ENCODE results near the gene HELZ2.

HELZ2 gene

DNA sequence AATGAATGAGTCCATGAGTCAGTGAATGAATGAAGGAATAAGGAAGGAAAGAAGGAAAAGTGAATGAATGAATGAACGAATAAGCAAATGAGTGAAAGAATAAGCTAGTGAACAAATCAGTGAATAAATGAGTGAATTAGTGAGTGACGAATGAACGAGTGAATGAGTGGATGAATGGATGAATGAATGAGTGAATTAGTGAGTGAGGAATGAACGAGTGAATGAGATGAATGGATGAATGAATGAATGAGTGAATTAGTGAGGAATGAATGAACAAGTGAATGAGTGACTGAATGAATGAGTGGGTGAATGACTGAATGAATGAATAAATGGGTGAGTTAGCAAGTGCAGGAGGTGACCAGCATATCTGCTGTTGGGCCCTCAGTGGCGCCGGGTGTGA is 30.3 kb downstream of the HELZ2 start:
- DNase-seq (ENCODE audit: low read depth, low spot score), result no peak
- H3K4me3 ChIP-seq (ENCODE audit: low read length), result no peak overlapping the region

DNA sequence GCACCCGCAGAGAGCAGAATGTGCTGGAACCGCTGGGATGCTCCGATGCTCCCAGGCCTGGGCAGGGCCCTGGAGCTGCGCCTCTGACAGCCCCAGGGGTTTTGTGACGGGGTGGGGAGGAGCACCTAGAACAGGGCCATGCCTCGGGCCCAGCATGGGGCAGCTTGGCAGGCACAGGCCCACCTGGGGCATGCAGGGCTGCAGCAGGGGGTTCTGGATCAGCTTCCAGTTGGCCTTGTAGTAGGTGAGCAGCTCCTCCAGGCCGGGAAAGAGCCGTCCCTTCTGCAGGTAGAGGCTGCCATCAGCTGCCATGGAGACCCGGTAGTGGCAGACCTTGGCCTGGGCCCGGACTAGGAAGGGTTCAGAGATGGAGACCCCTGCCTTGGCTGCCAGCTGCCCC is 30.9 kb downstream of the HELZ2 start:
- H3K4me3 ChIP-seq (ENCODE audit: low read length), result no peak overlapping the region
- no peak for DNase-seq (ENCODE audit: low read depth, low spot score)

DNA sequence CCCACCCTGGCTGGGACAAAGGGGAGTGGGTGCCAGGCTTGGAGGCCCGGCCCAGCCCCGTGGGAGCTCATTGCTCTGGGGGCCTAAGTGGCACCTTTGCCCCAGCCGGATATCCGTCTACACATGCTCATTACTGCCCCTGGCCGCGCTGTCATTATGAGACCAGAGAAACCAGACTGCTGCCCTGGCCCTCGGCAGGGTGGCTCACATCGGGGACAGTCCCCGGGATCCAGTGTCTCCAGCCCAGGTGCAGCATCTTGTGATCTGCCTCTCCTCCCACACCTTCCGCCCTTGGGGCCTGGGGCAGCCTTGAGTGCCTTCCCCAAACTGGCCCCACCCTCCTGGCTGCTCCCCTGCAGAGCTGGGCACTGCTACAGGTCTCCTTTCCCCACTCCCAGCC is 31.3 kb downstream of the HELZ2 start:
- no peak for DNase-seq (ENCODE audit: low read depth, low spot score)
- H3K4me3 ChIP-seq (ENCODE audit: low read length), result no peak overlapping the region

DNA sequence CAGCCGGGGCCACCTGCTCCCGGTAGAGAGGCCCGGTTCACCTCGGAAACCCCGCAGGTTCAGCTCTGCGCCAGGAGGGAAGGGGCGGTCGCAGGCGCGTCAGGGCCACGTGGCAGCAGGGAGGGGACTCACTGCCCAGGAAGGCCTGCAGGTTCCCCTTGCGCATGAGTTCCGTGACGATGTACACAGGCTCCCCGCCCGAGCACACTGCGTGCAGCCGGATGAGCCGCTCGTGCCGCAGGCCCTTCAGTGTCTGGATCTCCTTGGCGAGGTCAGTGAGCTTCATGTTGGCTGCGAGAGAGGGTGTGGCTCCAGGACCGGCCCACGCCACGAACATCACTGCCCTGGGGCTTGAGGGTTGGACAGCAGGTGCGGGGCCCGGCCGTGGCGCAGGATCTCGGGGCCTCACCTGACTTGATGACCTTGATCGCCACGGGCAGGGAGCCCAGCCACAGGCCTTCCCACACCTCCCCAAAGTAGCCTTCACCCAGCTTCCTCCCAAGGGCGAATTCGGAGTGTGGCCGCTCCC is 31.9 kb downstream of the HELZ2 start:
- DNase-seq (ENCODE audit: low read depth, low spot score), result no peak
- no peak overlapping the region for H3K4me3 ChIP-seq (ENCODE audit: low read length)

DNA sequence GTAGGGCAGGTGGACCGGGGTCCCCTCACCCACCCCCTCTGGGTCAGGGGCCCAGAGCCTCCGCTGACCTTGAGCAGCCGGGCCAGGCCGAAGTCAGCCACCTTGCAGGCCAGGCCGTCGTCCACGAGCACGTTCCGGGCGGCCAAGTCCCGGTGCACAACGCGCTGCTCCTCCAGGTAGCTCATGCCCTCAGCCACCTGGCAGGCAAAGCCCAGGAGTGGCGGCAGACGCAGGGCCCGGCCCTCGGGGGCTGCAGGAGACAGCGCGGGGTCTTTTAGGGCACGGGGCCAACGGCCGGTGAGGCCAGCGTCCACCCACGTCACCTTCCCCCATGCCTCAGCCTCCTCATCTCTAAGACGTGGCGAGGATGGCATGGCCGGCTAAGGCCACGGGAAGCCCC is 32.7 kb downstream of the HELZ2 start:
- no peak overlapping the region for H3K4me3 ChIP-seq (ENCODE audit: low read length)
- DNase-seq (ENCODE audit: low read depth, low spot score), result no peak

DNA sequence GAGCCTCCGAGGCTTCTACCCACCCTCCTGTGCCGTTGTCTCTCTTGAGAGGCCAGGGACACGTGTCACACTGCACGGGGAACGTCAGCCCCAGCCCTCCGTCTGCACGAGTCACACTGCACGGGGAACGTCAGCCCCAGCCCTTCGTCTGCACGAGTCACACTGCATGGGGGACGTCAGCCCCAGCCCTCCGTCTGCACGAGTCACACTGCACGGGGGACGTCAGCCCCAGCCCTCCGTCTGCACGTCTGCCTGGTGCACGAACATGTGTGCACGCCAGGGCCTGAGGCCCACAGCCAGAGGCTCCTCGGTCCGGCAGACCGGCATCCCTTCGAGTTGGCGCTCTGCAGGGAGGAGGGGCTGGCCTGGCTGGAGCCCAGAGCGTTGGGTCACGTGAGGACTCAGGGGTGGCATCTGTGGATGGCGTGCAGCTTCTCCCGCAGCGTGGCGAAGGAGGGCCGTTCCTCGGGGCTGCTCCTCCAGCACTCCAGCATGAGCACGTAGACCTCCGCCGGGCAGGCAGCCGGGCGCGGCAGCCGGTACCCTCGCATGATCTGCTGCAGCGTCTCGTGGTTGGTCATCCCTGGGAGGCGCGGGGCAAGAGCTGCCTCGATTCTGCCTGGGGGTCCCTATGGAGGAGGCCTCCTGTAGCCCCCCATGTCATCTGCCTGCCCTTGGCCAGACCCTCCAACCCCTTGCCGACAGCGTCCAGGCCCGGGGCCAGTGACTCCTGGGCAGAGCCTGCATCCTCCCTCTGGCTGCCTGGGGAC is 33.4 kb downstream of the HELZ2 start:
- no peak for DNase-seq (ENCODE audit: low read depth, low spot score)
- H3K4me3 ChIP-seq (ENCODE audit: low read length), result no peak overlapping the region

DNA sequence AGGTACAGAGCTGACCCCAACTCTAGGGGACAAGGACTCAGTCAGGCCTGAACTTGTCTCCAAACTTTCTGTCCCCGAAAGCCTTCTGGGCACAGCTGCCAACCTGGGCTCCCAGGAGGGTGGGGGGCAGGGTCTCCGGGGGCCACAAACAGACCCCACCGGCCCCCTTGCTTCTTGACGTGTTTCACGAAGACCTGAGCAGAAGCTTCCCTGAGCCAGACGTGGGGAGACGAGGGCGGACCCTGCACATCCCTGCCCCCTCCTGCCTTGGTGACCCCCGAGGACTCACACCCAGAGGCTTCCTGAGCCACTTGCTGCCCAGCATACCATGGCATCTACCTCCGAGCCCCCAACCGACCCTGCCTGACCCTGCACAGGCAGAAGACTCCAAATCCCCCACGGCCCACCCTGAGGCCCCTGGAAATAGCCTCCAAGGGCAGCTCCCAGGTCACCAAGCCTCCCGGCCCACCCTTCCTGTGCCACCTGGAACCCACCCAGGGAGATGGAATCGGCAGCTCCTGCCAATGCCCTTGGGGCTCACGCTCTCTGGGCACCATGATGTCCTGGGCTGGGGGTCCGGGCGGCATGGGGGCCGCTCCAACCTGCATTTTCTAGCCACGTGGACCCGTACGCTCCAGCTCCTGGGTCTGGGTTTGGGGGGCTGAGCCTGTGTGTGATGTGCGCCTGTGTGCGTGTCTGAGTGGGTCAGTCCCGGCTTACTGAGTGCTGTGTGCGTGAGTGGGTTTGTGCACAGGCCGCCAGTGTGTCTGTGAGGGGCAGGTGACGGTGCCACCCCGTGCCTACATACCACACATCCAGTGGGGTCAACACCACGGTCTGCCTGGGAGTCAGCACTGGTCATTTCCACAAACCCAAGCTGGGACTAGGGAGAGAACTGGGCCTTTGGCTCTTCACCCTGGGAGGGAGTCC is 34.3 kb downstream of the HELZ2 start:
- DNase-seq (ENCODE audit: low read depth, low spot score), result no peak
- no peak overlapping the region for H3K4me3 ChIP-seq (ENCODE audit: low read length)

DNA sequence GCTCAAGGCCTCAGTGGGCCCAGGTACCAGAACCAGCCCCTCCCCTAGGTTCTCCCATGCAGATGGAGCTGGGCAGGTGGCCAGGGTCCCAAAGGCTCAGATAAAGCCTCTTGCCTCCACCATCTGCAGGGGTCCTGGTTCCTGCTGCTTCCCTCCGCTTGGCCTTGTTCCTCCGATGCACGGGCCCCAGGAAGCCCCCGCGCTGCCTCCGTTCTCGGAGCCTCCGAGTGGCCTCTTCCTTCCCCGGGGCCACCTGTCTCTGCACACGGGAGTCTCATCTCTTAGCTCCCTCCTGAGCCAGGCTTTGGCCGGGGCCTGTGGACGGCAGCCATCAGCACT is 35.0 kb downstream of the HELZ2 start:
- H3K4me3 ChIP-seq (ENCODE audit: low read length), result no peak overlapping the region
- no peak for DNase-seq (ENCODE audit: low read depth, low spot score)

DNA sequence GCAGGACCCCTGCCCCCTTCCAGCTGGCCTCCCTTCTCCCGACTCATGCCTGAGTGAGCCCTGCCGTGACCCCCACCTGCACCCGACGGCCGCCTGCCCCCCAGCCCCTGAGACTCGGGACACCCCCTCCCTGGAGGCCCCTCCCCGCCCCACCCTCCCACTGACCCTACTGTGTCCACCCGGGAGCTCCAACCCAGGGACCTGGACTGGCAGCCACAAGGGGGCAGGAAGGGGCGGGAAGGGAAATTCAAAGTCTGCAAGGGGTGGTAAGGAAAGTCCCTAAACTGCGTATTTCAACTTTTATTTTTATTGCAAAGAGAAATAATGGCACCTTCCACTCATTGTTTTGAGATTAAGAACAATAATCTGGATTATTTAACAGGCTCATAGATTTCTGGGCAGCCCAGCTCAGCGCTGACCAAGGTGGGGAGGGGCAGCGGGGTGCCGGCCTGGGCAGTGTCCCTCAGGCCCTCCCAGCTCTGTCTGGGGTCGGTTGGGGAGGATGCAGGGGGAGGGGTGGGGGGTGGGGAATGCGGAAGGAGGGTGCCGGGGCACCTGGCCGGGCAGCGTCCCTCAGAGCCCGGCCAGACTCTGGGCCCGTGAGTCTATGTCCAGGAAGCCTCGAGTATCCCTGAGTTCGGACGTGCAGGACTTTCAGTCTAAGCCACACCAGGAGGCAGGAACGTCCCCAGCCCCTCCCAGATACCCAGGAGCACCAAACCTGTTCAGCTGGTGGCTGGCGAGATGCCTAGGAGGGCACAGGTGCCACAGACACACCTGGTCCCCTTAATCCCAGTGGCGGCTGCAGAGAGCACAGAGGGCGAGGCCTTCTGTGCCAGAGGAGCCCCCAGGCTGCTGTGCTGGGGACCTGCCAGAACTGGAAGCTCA is 35.6 kb downstream of the HELZ2 start:
- peak overlapping the region; percentile 54 for H3K4me3 ChIP-seq (ENCODE audit: low read length)
- no peak for DNase-seq (ENCODE audit: low read depth, low spot score)

DNA sequence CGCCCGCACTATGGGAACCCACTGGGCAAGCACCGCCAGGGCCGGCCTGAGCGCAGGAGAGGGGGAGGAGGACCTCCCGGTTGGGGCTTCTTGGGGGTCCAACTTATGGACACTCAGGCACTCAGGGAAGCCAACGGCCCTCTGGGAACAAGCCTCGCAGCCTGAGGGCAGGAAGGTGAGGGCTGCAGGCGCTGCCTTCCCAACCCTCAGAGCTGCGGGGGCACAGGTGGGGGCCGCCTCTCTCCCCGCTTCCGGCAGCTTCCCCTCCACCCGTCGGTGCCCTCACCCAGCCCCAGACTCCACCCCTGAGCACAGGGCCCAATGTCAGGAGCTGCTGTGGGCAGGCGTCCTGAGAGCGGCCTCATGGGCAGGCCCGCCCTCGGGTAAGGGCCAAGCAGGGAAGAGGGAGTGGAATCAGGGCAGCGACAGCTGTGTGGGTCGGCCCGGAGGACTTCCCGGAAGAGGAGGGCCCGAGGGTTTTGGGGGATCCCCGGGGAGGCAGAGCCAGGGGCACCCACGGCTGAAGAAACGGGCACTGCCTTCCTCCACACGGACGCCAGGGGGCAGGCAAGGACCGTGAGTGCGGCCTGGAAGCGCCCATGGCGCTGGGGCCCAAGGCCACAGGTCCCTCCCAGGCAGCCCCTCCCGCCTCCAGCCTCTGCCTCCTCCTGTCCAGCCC is 36.4 kb downstream of the HELZ2 start:
- peak; percentile 85 for DNase-seq (ENCODE audit: low read depth, low spot score)
- peak overlapping the region; percentile 54 for H3K4me3 ChIP-seq (ENCODE audit: low read length)

DNA sequence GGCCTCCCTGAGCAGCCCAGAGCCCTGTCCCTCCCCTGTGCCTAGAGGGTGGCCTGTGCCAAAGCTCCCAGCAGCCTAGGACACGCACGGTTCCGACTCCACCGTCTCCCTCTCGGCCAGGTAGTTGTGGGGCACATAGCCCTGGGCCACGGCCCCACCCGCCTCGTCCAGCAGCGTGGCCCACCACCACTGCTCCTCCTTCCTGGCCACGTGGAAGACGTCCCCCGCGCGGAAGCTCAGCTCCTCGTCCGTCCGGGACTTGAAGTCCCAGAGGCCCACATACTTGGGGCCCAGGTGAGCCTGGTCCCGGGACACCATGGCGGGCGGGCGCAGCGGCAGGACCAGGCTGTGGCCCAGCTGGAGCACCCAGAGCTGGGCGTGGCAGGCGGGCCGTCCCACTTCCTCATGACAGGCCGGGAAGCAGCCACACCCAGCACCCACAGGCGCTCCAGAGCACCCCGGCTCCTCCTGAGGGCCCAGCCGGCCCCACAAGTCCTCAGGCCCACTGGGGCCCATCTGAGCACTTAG is 37.0 kb downstream of the HELZ2 start, which contains the start of gene PTK6:
Gene PTK6, minus strand, starts transcription at position 380 of the 528 bp plus-strand sequence. Its CDS starts 62 bp downstream, at position 318.
- H3K4me3 ChIP-seq (ENCODE audit: low read length), result peak within 1 kb of the TSS; percentile 54
- no peak for DNase-seq (ENCODE audit: low read depth, low spot score)

DNA sequence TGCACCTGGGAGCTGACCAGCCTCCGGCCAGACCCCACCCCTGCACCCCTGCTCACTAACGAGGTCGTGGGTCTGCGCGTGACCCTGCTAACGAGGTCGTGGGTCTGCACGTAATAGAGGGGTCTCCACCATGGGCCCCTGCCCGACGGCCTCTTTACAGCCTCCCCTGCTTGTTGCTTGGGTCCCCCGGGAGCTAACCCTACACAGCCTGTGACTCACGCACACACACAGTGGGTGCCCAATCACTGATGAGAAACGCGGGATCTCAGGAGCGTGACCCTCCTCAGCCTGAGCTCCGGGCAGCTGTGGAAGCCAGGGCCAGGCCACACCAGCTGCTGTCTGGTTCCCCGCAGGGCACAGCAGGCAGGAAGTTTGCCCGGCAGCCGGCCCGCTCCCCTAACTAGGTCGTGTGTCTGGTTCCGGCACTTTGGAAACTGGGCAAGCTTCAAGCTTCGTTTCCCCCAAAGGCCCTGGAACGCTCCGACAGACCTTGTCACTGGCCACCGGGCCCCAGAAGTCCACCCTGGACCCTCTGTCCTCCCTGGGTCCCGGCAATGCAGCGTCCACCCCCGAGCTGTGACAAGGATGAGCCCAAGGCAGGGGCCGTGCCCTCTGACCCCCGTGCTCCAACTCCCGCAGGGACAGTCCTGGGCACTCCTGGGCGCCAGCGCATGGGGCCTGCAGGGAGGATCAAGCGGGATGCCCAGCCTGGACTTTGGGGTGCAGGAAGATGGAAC is 37.6 kb downstream of the HELZ2 start:
- DNase-seq (ENCODE audit: low read depth, low spot score), result no peak
- no peak overlapping the region for H3K4me3 ChIP-seq (ENCODE audit: low read length)

DNA sequence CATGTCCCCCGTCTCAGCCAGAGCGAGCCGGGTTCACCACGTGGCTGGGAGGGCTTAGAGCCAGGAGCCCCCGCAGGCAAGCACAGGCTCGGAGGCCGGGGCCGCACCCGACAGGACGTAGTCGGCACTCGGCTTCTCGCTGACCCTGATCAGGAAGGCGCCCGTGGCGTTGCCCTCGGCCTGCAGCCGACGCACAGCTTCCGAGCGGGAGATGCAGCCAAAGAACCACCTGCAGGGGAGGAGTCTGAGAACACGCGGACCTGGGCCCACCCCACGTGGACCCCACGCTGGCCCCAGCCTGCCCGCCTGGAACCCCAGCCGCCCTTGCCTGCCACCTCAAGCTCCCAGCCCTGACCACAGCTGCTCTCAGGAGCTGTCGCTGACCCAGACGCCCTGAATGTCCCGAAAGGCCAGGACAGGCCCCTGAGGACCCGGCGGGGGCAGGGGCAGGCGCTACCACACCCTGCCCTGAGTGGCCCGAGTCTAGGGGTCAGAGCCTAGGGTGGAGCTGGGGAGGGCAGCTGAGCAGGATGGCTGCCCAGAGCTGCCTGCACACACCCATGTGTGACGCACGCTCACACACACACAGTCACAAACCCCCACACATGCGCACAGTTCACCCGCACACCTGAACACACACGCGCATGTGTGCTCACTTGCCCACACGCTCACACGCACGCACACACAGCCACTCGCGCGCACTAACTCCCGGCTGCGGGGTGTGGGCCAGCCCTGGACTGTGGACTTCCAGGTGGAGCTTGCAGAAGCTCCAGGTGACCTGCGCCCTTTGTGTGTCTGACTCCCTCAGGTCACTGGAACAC is 39.0 kb downstream of the HELZ2 start:
- no peak for DNase-seq (ENCODE audit: low read depth, low spot score)
- H3K4me3 ChIP-seq (ENCODE audit: low read length), result no peak overlapping the region

DNA sequence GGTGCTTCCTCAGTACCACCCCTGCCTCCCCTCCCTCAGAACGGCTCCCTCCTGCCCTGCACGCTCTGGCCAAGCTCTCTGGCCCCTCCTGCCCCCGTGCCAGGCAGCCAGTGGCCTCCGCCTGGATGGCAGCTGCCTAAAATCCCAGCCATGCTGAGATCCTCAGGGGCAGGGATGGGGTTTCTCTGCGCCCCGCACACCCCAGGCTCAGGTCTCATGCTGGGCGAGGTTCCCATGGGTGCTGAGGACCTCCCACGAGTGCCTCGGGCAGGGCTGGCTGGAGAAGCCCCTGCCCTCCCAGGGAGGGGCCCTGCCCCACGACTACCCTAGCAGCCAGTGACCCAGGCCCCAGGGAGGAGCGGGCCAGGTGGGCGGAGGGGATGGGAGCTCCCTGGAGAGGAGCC is 39.6 kb downstream of the HELZ2 start:
- no peak for DNase-seq (ENCODE audit: low read depth, low spot score)
- H3K4me3 ChIP-seq (ENCODE audit: low read length), result no peak overlapping the region

DNA sequence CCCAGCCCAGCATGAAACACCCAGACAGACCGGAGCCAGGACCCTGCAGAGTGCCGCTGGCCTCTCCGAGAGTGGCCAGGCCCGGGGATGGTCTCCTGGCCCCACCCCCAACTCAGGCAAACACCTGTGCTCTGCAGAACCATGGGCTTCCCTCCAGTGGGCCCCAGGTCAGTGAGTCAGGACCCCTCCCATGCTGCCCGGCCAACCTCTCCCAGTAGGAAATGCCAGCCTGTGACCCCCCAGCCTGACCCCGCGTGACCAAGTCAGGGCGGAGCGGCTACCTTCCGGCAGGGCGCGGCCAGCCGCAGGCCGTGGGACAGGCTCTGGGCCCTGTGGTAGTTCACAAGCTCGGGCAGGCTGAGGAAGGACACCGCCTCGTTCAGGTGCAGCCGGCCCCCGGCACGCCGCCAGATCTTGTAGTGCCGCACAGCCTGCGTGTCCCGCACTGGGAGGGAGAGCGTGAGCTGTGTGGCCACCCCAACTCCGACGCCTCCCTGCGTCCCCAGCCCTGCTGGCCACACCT is 40.1 kb downstream of the HELZ2 start:
- DNase-seq (ENCODE audit: low read depth, low spot score), result no peak
- no peak overlapping the region for H3K4me3 ChIP-seq (ENCODE audit: low read length)

DNA sequence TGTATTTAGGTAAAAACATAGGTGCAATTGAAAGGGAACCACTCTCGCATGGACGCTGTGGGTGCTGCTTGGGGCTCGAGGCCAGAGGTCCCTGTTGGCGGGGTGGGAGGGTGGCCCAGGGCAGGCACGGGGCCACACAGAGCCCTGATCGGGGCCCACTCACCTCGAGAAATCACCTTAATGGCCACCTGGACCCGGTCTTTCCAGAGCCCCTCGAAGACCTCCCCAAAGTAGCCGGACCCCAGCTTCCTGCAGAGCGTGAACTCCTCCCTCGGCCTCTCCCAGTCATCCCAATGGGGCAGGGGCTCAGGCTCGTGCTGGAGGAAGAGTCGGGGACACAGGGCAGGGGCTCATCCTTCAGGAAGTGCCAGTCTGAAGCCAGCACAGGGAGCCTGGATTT is 40.7 kb downstream of the HELZ2 start:
- no peak for DNase-seq (ENCODE audit: low read depth, low spot score)
- H3K4me3 ChIP-seq (ENCODE audit: low read length), result no peak overlapping the region

DNA sequence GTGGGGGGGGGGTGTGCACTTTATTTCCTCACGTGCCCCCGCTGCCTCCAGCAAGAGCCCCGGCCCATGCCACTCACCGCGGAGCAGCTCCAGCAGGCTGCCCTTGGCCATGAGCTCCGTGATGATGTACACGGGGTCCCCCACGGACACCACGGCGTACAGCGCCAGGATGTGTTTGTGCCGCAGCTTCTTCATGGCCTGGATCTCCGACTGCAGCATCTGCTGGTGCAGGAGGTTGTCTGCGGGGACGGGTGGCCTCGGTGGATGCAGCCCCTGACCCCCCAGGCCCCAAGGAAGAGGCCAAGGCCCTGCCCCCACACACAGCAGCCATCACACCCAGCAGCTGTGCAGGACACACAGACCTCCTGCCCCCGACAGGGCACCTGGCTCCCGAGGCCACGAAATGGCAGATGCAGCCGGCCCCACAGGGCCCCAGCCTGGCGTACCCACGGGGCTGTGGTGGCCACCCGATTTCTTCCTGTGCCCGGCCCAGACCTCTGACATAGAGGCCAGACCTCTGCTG is 41.5 kb downstream of the HELZ2 start:
- H3K4me3 ChIP-seq (ENCODE audit: low read length), result no peak overlapping the region
- no peak for DNase-seq (ENCODE audit: low read depth, low spot score)

All from Jurkat, Clone E6-1 (cell line).